HPDE6-E6E7 (cell line): ENCODE measurements around the gene GPR42.
"Not testable (repeated sequence)": the region's sequence is repeated elsewhere in the genome, so short reads cannot be mapped to it uniquely, and the experiment has no call there.

ENCODE experiments used
- DNase-seq: peaks from one replicate; pipeline ENCODE4 v3.0.0; 2011; ENCODE audit warnings: missing footprints; ENCODE audit errors: extremely low spot score

The GPR42 gene

GRCh38 chr19:35392742-35393715 is 22.2 kb downstream of the GPR42 start:
- no peak for DNase-seq

DNA sequence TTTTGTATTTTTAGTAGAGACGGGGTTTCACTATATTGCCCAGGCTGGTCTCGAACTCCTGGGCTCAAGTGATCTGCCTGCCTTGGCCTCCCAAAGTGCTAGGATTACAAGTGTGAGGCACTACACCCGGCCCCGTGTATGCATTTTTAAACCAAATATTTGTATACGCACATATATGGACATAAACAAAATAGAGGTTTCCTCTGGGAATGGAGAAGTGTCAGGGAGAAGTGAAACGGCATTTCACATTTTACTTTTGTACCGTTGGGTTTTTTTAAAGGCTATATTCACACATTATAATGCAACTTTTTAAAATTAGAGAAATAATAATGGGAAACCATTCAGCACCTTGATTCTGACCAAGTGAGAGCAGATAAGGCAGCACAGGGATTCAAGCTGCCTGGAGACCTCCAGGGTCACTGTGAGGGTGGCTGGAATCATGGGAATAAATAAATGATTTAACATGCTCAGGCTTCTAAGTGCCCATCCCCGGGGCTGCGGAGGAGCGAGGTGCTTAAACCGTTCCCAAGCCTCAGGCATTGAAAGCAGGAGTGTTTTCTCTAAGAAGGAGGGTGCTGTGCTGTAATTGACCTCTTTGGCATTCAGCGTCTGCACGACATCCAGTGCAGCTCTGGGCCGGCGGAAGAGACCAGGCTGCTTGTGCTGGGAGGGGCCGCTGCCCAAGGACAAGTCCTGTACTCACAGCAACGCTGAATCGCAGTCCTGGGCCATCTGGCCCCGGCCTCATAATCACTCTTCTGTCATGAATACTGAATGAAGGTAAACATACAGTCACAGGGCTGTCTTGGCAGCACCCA is 24.7 kb downstream of the GPR42 start:
- no peak for DNase-seq

GRCh38 chr19:35396240-35396885 is 25.5 kb downstream of the GPR42 start:
- DNase-seq, result no peak

GRCh38 chr19:35397064-35397463 is 26.2 kb downstream of the GPR42 start:
- no peak for DNase-seq

- DNase-seq, result no peak
Measured at GRCh38 chr19:35398570-35398969, 27.7 kb downstream of the GPR42 start.

DNA sequence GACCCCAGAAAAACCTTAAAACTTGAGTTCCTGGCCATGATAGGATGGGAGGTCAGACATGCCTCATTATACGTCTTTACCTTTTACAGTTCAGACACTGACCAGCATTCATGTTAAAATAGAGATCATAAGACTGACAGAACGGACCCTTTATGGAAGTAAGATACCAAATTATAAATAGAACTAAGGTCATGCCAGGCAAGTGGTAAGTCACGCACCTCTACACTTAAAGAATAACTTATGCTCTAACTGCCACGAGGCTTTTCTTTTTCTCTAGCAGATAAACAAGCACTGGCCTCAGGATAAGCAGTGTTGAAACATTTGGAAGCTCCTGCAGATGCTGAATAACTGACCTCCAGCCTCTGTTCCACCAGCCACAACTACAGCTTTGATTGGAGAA is 28.4 kb downstream of the GPR42 start:
- no peak for DNase-seq

DNA sequence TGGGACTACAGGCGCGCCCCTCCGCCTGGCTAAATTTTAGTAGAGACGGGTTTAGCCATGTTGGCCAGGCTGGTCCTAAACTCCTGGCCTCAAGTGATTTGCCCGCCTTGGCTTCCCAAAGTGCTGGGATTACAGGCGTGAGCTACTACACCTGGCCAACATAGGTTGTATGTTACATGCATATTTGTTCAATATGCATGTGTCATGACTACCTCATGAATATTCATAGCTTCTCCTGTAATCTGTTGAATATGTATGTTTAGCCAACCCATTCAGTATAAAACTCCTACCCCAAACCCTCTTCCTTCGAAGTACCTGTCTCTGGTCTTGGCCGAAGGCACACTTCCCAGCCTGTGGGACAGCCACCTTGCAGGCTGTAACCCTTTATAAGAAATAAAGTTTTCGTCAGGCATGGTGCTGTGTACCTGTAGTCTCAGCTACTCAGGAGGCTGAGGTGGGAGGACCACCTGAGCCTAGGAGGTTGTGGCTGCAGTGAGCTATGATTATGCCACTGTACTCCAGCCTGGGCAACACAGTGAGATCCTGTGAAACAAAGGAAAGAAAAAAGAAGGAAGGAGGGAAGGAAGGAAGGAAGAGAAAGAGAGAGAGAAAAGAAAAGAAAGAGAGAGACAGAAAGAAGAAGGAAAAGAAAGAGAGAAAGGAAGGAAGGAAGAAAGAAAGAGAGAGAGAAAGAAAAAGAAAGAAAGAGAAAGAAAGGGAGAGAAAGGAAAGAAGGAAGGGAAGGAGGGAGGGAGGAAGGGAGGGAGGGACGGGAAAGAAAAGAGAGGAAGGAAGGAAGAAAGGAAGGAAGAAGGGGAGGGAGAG is 29.3 kb downstream of the GPR42 start:
- no peak for DNase-seq

DNA sequence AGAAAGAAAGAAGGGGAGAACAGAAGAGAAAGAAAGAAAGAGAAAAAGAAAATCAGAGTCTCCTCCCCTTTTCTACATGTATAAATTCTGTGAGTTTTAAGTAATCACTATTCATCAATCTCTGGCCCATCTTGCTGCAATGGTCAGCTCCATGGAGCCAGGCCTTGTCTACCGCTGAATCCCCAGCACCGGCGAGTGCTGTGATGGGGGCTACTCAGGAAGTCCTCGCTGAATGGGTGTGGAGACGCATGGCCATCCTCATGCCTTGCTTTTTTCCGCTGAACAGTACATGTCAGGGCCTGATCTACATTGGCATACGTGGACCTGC is 29.9 kb downstream of the GPR42 start:
- no peak for DNase-seq

GRCh38 chr19:35401416-35401815 is 30.5 kb downstream of the GPR42 start:
- not testable (repeated sequence) for DNase-seq

DNA sequence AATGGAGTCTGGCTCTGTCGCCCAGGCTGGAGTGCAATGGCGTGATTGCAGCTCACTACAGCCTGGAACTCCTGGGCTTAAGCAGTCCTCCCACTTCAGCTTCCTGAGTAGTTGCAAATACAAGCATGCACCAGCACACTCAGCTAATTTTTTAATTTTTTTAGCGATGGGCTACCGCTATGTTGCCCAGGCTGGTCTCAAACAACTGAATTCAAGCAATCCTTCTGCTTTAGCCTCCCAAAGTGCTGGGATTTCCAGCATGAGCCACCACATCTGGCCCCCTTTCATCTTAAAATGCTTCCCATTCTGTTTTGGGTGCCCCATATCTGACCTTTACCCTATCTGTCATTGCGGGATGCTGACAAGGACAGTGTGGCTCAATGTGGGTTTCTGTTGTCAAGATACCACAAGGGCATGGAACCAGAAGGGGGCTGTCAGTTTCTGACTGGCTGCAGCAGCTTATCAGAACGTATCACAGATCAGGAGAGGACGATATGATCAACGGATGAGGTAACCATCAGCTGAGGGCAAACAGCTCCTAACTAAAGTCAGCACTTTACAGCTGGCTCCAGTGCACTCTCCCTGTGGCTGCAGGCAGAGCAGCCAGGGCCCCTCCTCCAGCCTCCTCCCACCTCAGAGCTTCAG is 32.4 kb downstream of the GPR42 start:
- DNase-seq, result no peak

DNA sequence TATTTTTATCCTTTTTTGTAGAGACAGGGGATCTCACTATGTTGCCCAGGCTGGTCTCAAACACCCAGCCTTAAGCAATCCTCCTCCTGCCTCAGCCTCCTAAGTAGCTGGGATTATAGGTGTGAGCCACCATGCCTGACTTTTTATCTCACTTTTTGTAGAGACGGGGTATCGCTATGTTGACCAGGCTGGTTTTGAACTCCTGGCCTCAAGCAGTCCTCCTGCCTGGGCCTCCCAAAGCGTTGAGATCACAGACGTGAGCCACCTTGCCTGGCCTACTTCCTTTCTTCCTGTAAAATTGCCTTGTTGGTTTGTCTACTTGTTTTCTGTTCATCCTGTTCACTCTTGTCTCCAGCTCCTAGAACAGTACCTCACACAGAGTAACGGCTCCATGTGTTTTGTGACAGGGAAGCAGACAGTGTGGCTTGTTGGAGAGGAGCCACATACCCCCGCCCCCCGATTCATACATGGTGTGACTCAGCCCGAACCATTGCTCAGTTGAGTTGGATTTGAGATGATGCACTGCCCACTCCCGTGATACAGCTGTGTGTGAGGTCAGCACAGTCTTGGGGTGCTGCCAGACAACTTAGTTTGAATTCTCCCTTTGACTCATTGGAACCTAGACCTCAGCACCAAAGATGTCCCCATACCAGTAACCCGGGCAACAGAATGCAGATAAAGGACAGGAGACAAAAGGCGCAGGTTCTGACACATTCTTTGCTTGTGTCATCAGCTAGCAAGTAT is 34.2 kb downstream of the GPR42 start:
- DNase-seq, result peak; percentile 69

GRCh38 chr19:35407619-35408018 is 36.8 kb downstream of the GPR42 start:
- no peak for DNase-seq

DNA sequence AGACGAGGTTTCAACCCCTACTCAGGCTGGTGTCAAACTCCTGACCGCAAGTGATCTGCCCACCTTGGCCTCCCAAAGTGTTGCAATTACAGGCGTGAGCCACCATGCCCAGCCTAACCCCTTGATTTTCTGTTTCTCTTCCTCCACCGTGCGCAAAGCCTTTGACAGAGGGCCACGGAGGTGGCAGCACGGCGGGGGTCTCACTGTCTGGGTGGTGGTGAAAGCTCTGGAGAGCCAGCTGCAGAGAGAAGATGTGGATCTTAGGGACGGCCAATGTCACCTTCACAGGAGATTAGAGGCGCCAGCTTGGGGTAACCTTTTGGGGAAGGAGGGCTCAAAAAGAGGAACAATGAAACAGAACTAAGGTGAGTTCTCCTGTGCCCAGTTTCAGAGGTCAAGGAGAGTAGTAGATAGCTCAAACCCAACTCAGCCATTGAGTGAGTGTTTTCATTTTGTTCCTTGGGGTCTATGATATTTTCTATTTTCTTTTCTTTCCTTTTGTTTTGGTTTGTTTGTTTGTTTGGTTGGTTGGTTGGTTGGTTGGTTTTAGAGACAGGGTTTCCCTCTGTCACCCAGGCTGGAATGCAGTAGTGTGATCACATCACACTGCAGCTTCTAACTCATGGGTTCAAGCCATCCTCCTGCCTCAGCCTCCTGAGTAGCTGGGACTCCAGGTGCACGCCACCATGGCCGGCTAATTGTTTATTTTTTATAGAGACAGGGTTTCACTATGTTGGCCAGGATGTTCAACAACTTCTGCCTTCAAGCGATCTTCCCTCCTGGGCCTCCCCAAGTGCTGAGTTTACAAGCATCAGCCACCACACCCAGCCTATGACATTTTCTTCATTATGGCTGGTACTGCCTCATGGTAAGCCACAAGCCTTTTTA is 37.7 kb downstream of the GPR42 start:
- DNase-seq, result no peak

GRCh38 chr19:35409191-35409590 is 38.3 kb downstream of the GPR42 start:
- no peak for DNase-seq

GRCh38 chr19:35410487-35410886 is 39.6 kb downstream of the GPR42 start:
- DNase-seq, result no peak

DNA sequence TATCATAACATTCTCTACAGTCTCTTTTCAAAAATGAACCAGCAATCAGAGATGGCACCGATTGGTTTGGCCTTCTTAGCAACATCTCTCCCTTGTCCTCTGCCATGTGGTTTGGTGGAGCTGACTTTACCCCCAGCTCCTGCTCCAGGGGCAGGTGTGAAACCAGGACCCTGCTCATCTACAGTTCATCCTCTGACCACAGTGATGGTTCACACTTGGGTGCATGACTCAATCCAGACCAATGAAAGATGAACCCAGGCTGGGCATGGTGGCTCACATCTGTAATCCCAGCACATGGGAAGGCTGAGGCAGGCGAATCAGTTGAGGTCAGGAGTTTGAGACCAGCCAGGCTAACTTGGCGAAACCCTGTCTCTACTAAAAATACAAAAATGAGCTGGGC is 43.6 kb downstream of the GPR42 start:
- DNase-seq, result no peak

GRCh38 chr19:35416331-35416730 is 45.5 kb downstream of the GPR42 start:
- DNase-seq, result no peak

GRCh38 chr19:35417278-35417677 is 46.4 kb downstream of the GPR42 start:
- no peak for DNase-seq
